HFF-Myc (cell line): Measurements from ENCODE around the gene TRIM27.
"Not testable (repeated sequence)": the region's sequence is repeated elsewhere in the genome, so short reads cannot be mapped to it uniquely, and the experiment has no call there.

Experiments used
- DNase-seq: peaks from one replicate; pipeline ENCODE4 v3.0.0-alpha.2; 2011; ENCODE audit warnings: low read depth; ENCODE audit errors: extremely low read depth
- H3K4me3 ChIP-seq: replicated peaks from 2 replicates; pipeline ENCODE4 v1.5.1; 2011; ENCODE audit warnings: low read depth, mild to moderate bottlenecking, control low read depth, low read length
- CTCF ChIP-seq: IDR thresholded peaks from 2 replicates; pipeline ENCODE4 v1.5.1; 2012; ENCODE audit warnings: mild to moderate bottlenecking, low read depth, low read length, control low read depth; ENCODE audit errors: missing control alignments

Gene TRIM27

GRCh38 chr6:28956331-28956730 is 32.5 kb upstream of the TRIM27 start:
- no peak for TF ChIP-seq CTCF
- no peak overlapping the region for H3K4me3 ChIP-seq
- DNase-seq = no peak

- DNase-seq = no peak
- H3K4me3 ChIP-seq = peak overlapping the region; percentile 59
- no peak for TF ChIP-seq CTCF
Observed at GRCh38 chr6:28953585-28954258, 29.9 kb upstream of the TRIM27 start.

GRCh38 chr6:28953039-28953584 is 29.3 kb upstream of the TRIM27 start:
- DNase-seq = no peak
- no peak for TF ChIP-seq CTCF
- H3K4me3 ChIP-seq = peak overlapping the region; percentile 59

- not testable (repeated sequence) for H3K4me3 ChIP-seq, DNase-seq
Observed at GRCh38 chr6:28949656-28950195, 25.9 kb upstream of the TRIM27 start.

GRCh38 chr6:28948782-28949486 is 25.1 kb upstream of the TRIM27 start:
- DNase-seq = no peak
- H3K4me3 ChIP-seq = no peak overlapping the region
- TF ChIP-seq CTCF = no peak

GRCh38 chr6:28947831-28948270 is 24.1 kb upstream of the TRIM27 start:
- DNase-seq = no peak
- no peak for TF ChIP-seq CTCF
- no peak overlapping the region for H3K4me3 ChIP-seq
